Mammary epithelial cell (primary cell): ENCODE measurements around the gene SERPINA9.

Experiments
- EZH2 ChIP-seq: IDR thresholded peaks from 2 replicates; pipeline ENCODE4 v1.6.1; 2012; ENCODE audit warnings: low read length, inconsistent platforms, borderline replicate concordance
- TF ChIP-seq, protein P1 (sequence below), 2 donors: IDR thresholded peaks in 1 of 2; conservative IDR thresholded peaks in 1 of 2; 2 replicates each; pipeline ENCODE4 v1.5.1; 2011 to 2012; ENCODE audit warnings: inconsistent platforms in 2 of 2, low read length in 2 of 2, mild to moderate bottlenecking in 2 of 2, control low read depth in 1 of 2, low read depth in 1 of 2; ENCODE audit not compliant: insufficient read depth in 1 of 2; ENCODE audit errors: extremely low read depth in 1 of 2

DNA sequence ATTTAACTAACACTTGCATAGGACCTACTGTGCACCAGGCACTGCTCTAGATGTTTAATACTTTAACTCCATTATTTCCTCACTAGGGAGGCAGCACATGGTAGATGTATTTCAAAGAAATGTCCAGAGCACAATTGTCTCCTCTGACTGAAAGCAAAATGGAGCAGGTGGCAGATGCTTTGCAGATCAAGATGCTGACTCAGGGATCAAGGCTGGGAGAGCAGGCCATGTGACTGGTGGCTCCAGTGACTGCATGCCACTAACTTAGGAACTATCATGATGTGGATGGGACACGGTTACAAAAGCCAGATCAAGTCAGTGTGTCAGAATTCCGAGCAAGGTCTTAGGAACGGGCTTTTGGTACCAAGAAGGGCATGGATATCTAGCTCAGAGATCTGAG is 51.6 kb downstream of the SERPINA9 start:
- TF ChIP-seq, protein P1, sequence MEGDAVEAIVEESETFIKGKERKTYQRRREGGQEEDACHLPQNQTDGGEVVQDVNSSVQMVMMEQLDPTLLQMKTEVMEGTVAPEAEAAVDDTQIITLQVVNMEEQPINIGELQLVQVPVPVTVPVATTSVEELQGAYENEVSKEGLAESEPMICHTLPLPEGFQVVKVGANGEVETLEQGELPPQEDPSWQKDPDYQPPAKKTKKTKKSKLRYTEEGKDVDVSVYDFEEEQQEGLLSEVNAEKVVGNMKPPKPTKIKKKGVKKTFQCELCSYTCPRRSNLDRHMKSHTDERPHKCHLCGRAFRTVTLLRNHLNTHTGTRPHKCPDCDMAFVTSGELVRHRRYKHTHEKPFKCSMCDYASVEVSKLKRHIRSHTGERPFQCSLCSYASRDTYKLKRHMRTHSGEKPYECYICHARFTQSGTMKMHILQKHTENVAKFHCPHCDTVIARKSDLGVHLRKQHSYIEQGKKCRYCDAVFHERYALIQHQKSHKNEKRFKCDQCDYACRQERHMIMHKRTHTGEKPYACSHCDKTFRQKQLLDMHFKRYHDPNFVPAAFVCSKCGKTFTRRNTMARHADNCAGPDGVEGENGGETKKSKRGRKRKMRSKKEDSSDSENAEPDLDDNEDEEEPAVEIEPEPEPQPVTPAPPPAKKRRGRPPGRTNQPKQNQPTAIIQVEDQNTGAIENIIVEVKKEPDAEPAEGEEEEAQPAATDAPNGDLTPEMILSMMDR (conservative IDR thresholded peaks at IDR 0.05 in 1 of 2, IDR thresholded peaks at IDR 0.05 in 1 of 2; ENCODE audit: extremely low read depth in 1 of 2, insufficient read depth in 1 of 2, low read depth in 1 of 2, low read length in 2 of 2): no peak
- no peak for TF ChIP-seq EZH2
